ENCODE data around the gene ERGIC1. TPM values are rescaled to one million over a fixed set of nuclear protein-coding genes. Genes with fewer than 3 reads are reported as not detected.

Gene ERGIC1
- polyA plus RNA-seq, 12 donors = 85.3 to 117 (median 97.2) TPM; not detected in 1

DNA sequence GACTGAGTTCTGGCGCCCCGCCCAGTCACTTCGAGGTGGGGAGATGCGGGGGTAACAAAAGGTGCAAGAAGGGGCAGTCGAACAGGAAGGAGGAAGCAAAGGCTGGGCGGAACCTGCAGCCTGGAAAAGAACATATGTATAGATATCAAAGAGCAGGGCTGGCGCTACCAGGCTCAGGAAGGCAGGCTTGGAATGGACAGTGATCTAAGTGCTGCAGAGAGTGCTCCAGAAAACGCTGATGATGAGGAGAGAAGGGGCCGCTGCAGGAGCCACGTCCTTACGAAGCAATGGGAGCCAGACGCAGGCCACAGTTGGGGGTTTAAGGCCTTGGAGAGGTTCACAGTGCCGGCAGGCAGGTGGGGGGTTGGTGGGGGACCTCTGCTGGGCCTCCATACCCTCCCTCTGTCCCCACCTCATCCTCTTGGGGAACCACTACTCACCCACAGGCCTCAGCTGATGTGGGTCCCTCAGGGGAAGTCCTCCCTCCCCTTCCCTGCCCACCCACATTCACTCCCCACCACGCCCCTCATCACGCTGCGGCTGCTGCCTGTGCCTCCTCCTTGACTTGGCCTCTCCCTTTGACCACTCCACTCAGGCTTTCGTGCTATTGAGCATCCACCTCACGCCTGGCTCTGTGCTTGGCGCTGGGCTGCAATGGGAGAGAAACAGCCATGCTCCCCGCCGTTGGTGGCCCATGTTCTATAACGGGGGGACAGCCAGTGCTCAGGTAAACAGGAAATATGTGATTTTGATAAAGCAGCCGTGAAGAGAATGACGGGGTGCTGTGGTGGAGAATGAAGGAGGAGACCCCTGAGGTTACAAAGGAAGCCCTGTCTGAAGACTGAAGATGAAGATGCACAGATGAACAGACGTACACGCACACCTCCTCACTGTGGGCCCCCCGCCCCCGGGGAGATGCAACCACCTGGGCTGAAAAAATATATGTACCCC, 84.6 kb downstream of the ERGIC1 start:
- no peak for DNase-seq

DNA sequence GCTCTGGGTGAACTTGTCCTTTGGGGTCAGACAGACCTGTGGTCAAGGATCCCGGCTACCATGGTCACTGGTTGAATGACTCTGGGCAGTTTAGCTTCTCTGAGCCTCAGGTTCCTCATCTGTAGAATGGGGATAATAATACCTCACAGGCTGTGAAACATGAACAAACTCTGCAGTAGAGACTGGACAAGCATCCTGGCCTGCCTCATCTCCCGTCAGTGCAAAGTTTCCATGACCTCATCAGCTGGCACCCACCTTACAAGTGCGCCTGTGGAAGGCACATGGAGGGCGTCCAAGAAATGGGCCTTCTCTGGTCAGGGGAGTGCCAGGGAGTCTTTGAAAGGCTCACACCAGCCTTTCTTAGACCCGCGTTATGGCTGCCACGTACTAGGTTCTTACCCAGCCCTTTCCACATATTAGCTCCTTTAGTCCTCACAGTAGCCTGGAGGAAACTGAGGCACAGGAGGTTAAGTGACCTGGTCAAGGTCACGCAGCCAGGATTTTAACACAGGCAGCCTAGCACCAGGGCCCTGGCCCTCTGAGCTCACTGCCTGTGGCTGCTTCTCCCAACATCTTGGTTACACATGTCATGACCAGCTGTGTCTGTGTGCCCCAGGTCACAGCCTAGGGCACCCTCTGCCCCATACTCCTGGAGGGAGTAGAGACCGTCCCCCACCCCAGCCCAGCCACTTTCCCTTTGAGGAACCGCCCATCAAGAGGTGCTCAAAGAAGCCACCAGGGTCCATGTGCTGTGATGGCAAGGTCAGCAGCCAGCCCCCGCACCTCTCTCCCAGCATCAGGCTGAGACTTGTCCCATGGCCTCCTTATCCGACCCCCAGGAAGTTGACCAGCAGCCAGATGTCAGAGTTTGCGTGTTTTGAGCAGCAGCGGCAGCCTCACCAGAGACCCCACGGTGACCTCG, 85.7 kb downstream of the ERGIC1 start:
- no peak for DNase-seq

DNA sequence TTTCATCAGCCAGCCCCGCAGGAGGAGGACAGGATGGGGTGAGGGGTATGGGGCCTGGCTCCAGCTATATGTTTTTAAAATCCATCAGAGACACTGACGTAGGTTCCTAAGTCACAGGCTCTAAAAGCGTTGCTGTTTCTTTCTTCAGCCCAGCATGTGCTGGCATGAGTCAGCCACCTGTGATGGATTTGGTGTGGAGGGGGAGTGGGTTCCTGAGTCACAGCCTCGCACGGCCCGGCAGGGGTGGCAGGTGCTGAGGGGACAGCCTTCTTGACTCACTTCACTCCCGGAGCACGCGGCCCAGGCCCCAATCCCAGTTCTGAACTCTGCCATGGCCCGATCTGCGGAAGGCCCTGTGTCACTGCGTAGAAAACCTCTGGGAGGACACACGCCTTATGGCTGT, 86.4 kb downstream of the ERGIC1 start:
- DNase-seq = no peak

DNA sequence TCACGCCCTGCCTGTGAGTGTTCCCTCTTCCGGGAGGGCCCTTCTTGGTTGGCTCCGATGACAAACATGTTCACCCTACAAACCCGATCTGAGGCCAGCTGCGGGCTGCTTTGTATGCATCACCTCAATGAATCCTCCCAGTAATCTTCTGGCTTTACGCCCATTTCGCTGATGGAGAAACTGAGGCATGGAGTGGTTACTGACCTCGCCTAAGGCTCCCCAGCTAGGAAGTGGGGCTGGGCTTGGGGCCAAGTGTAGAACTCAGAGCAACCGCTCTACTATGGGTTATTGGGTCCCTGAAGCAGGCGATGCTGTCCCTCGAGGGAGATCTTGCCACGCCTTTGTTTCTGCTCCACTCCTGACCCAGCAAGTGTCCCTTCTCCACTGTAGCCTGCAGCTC, 86.9 kb downstream of the ERGIC1 start:
- DNase-seq = no peak

DNA sequence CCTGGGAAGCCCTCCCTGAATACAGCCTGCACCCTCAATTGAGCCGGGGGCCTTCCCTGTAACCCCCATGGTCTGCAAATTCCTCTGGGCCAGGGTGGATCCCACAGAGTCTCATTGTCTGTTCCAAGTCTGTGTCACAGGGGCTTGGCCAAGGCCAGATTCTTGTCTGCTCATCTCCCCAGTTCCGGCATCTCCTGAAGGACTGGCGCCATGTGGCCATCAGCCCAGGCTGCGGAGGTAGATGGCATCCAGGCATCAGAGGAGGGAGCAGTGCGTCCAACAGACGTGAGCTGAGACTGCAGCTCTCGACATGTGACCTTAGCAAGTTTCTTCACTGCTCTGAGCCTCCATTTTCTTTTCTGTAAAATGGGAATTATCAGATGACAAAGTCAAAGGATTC, 87.9 kb downstream of the ERGIC1 start:
- DNase-seq = no peak

DNA sequence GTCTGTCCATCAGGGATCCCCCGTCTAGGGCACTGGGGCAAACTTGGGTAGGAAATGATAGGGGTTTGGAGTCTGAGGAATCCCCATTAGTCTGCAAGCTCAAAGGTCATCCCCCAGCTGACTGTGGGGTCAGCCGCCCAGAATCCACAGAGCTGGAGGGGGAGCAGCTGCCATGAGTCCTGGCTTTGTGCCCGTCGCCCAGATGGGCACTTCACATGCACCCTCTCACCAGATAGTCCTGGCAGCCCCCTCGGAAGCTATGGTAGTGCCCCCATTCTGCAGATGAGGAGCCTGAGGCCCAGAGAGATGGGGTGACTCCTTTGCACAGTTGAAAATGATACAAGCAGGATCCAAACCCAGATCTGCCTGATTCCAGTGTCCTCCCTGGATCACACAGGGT, 89.5 kb downstream of the ERGIC1 start:
- DNase-seq = no peak

DNA sequence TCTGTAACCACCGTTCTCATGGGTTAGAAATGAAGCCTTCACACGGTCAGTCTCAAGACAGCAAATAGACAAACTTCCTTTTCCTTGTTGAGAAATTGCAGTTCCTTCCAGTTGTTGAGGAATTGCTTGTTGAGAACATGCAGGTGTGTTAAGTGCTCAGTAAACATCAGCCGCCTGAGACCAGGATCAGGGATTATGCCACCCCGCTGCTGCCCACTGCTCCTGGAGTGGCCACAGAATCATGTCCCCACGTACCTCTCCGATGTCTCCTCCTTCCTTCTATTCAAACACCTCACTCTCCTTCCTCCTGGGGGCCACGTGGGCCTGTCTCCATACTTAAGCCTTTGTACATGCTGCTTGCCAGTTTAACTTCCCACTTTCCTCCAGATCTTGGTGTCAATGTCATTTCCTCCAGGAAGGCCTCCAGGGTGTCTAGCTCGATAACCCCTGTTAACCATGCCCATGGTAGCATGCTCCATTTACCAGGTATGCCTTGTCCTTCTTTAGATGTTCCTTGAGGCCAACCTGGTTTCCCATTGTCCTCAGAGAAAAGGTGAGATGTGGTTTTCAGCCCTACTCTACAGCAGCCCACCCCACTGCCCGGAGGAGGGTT, 91.4 kb downstream of the ERGIC1 start:
- DNase-seq = no peak

DNA sequence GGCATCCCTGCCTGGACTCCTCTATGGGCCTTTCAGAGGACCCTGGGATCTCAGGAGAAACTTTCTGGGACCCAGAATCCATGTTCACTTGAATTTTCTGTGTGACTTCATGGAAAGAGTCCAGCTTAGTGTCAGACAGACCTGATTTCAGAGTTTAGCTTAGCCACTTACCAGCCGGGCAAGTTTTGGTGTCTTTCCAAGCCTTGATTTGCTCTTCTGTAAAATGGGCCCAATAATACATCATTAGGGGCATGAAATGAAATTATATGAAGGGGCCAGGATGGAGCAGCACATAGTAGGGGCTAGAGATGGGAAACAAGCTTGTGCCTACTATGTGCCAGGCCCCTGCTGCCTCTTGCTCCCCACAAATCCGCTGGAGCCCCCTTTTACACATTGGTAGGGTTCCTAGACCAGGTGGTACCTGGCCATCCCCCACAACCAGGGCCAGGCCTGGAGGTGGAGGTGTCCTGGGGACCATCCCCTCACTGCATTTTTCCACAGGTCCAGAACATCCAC, 92.0 kb downstream of the ERGIC1 start:
- DNase-seq = no peak

DNA sequence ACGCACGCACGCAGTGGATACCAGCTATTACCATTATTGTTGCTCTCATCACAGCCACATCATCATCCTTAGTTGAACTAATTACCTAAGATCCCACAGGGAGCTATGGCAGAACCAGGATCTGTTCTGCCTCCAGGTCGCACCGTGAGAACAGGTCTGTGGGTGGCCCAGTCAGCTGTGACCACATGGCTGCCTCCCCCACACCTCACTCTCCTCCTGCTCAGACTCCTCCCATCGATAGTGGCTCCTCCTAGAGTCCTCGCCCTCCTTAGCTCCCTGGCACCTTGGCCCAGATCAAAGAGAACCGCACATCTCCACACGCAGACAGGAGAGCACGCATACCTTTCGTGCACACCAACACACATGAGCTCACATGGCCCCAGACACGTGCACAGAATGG, 92.7 kb downstream of the ERGIC1 start:
- no peak for DNase-seq

DNA sequence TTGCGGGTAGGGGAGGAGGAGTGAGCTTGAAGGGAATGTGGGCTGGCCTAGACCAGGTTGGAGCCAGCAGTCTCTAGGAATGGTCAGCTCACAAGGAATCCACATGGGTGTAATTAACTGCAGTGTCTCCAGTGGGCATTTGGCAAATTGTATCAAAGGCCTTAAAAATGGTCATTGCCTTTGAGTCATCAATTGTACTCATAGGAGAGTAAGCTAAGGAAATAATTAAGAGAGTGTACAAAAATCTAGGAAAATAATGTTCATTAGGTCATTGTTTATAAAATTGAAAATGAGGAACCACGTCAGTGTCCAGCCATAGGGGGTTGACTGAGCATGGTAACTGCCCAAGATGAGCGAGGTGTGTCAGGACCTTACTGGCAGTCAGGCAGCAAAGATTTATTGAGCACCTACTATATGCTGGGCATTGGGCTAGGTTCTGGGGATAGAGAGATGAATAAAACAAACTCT, 95.4 kb downstream of the ERGIC1 start:
- no peak for DNase-seq

DNA sequence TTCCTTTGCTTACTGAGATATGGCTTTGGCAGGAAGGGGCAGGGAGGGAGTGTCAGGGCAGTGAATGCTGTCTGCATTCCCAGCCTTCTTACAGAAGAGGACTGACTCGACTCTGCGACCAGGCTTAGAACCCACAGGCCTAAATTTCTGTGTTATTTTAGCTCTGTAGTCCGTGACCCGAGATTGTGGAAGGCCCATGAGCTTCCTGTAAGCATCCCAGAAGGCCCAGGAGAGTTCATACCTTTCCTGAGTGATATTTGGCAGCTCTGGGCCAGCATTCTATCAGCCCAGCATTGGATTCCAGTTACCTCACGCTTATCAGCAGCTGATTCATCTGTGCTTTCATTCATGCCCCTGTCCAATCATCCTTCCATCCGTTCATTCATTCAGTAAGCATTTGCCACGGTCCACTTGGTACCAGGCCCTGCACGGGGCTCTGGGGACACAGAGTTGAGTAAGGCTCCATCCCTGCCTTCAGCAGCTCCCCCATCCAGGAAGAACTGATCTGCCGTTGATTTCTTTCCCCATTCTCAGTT, 97.0 kb downstream of the ERGIC1 start:
- no peak for DNase-seq

DNA sequence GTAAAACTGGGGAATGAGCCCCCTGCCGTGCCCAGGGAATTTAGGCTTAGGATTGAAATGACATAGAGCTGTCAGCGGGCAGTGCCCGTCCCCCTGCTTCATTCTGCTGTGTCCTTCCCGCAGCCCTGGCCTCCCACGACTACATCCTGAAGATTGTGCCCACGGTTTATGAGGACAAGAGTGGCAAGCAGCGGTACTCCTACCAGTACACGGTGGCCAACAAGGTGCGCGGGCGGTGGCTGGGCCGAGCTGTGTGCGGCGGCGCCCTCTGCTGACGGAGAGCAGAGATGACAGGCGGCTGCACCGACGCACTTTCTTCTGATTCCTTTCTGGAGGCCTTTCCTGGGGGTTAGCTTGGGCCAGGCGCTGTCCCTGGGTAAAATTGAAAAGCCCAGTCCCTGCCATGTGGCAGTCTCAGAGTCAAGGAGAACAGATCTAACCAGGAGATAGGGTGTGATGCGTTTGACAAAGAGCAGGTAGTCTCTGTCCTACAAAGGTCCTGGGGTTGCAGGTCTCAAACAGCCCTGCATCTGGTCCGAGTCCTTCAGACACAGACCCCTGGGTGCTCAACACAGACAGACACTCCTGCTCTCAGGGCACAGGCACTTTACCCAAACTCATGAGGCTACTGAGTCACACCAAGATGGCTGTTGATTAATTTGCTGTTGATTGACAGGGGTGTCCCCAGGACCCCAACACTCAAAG, 98.4 kb downstream of the ERGIC1 start:
- DNase-seq = peak; percentile 57

DNA sequence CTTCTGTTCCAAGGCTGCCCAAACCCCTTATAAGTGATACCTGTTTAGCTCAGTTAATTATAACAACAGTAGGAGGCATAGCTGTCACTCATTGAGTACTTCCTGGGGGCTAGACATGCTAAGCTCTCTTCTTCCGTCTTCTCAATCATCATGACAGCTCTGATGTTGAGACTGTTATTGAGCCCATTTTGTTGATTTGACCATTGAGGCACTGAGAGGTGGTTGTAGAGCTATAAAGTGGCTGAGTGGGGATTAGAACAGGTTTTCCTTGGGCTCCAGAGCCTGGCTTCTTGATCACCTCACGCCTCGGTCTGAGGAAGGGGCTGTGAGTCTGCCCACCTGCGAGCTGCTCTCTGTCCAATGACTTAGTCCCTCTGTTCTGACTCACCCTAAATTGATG, 99.2 kb downstream of the ERGIC1 start:
- DNase-seq = no peak

DNA sequence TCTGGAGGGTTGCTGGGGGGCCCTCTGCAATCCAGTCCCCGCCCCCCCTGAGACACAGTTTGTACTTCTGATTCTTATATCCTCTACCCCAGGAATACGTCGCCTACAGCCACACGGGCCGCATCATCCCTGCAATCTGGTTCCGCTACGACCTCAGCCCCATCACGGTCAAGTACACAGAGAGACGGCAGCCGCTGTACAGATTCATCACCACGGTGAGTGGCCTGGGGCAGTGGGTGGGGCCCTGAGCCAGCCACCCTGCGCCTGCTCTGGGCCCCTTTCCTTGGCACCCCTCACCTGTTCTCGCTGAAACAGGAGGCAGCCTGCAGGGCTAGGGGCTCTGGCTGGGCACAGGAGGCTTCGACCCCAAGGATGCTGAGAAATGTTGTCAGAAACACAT, 101.0 kb downstream of the ERGIC1 start:
- no peak for DNase-seq

DNA sequence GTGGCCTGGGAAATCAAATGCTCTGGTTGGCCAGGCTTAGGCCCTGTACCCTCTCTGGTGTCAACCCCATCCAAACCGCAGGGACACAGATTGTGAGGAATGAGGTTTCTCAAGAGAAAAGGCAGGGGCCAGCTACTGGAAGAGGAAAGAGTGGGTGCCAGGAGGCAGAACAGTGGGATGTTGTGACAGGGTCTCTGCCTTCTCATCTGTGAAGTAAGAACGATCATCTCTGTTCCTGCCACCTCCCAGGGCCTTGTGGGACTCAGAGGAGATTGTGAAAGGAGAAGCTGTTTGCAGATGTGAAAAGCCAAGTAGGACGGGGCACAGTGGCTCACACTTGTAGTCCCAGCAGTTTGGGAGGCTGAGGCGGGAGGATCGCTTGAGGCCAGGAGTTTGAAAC, 102.3 kb downstream of the ERGIC1 start:
- no peak for DNase-seq

DNA sequence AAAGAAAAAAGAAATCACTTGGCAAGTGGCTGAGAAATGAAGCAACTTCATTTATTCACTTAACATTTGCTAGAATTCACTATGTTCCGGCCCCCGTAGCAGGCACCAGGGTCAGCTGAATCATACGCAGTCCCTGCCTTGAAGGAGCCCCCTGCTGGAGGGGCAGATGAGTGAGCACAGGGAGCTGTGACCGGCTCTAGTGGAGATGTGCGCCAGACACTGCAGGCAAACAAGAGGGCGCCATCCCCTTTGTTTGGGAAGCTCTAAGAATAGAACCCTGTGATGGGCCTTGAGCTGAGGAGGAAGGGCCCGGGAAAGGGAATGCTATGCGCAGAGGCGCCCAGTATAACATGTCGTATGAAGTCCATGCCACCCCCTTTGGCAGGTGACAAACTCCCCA, 105.0 kb downstream of the ERGIC1 start:
- no peak for DNase-seq

DNA sequence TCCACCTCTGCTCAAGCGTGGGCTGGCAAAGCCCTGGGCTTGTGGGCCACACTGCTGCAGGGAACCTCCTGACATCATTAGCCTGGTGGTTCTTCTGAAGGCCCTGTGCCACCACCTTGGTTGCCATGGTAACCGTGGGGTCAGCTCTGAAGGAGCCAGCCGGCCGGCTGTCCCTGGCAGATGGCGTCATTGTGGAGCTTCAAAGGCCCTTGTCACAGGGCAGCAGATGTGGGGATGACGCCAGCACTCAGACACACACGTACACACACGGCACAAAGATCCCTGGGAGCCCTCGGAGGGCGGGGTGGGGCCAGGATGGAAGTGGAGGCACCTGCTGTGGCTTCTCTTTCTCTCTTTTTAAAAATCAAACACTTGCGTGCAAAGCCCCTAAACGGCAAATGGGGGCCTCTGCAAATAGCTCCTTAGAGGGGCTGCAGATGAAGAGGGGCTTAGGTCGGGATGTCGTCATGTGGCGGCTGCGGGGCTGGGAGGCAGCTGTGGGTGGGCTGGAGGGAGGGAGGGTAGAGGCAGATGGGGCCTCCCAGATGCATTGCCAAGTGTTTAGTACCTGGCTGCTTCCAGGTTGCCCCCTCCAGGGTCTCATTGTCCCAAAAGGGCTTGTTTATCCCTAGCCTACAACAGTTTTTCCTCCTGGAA, 105.7 kb downstream of the ERGIC1 start:
- no peak for DNase-seq

DNA sequence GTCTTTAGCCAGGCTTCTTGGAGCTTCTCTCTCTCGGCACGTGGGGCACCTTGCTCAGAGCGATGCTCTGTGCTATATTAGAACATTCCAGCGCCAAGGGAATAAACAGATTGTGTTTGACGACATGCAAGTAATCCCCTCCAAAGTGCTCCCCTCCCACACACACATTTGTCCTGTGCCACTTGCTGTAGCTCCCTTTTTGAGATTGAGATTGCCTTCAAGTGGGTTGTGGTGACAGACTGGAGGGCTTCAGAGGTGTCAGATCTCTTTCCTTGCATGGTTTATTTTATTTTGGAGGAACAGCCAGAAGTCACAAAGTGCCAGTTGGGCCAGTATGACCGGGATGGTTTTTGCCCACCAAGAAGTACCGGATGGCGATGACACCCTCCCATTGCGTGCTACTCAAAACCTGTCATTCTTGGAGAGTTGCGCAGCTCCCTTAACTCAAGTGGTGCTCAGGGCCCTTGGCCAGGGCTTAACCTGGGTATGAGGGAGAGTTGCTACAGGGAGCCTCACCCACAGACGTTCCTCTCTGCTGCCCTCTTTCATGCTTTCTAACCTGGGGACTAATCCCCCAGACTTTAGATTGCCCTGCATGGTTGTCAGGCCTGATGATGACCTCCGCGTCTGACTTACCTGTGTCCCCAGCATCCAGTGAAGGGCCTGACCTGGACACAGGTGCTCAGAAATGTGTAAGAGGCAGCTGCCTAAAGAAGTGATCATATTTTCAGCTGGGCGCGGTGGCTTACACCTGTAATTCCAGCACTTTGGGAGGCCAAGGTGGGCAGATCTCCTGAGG, 106.4 kb downstream of the ERGIC1 start:
- DNase-seq = no peak

DNA sequence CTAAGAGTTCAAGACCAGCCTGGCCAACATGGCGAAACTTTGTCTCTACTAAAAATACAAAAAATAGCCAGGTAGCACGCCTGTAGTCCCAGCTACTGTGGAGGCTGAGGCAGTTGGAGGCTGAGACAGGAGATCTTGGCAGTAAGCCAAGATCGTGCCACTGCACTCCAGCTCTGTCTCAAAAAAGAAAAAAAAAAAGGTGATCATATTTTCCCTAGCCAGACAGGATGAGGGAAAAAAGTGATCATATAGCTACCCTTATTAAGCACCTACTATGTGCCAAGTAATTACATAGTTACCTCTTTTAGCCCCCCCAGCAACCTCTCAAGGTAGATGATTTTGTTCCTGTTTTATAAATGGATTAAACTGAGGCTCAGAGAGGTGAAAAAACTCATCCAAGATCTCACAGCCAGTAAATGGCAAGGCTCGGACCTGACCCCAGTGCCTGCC, 107.0 kb downstream of the ERGIC1 start:
- no peak for DNase-seq

Measured in muscle of arm (tissue), 12 donors.